GM10248 (cell line): Measurements from ENCODE around the gene PLN.

Experiments used
- CTCF ChIA-PET: fragments of 300-600 bp; sonication (Branson Sonifier 250); formaldehyde crosslinking; extraction: SDS; loops from one replicate; lab custom pipeline; 2021; ENCODE audit warnings: antibody characterized with exemption; lab: Yijun Ruan, JAX
- POLR2A ChIA-PET: fragments of 350-650 bp; sonication (Branson Sonifier 250); formaldehyde crosslinking; extraction: SDS; loops from one replicate; lab custom pipeline; 2020; ENCODE audit warnings: antibody characterized with exemption; lab: Yijun Ruan, JAX
- DNase-seq: peaks from one replicate; pipeline ENCODE4 v3.0.0; 2012; ENCODE audit errors: extremely low spot score
- TF ChIP-seq, protein P1 (sequence below): IDR thresholded peaks from 2 replicates; pipeline ENCODE4 v1.5.1; 2012; ENCODE audit warnings: mild to moderate bottlenecking, low read depth; ENCODE audit errors: extremely low read depth, missing control alignments, control extremely low read depth

The PLN gene

DNA sequence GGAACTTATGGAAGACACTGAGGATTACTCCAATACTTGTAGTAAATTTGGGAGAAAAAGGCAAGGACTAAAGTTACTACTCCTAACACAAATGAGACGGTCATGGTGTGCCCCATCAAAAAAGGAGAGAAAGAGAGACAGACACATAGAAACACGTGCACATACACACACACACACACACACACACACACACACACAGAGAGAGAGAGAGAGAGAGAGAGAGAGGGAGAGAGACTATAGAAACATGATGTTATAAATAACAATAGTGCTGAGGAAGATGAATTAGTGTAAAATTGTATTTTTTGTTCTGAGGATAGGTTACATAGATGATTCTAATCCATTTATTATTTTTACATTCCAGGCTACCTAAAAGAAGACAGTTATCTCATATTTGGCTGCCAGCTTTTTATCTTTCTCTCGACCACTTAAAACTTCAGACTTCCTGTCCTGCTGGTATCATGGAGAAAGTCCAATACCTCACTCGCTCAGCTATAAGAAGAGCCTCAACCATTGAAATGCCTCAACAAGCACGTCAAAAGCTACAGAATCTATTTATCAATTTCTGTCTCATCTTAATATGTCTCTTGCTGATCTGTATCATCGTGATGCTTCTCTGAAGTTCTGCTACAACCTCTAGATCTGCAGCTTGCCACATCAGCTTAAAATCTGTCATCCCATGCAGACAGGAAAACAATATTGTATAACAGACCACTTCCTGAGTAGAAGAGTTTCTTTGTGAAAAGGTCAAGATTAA lies 10.5 kb downstream of the PLN start:
- POLR2A ChIA-PET, result no interaction called here
- no peak for DNase-seq
- TF ChIP-seq, protein P1, sequence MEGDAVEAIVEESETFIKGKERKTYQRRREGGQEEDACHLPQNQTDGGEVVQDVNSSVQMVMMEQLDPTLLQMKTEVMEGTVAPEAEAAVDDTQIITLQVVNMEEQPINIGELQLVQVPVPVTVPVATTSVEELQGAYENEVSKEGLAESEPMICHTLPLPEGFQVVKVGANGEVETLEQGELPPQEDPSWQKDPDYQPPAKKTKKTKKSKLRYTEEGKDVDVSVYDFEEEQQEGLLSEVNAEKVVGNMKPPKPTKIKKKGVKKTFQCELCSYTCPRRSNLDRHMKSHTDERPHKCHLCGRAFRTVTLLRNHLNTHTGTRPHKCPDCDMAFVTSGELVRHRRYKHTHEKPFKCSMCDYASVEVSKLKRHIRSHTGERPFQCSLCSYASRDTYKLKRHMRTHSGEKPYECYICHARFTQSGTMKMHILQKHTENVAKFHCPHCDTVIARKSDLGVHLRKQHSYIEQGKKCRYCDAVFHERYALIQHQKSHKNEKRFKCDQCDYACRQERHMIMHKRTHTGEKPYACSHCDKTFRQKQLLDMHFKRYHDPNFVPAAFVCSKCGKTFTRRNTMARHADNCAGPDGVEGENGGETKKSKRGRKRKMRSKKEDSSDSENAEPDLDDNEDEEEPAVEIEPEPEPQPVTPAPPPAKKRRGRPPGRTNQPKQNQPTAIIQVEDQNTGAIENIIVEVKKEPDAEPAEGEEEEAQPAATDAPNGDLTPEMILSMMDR, result no peak
- CTCF ChIA-PET, result interaction anchor here (1.0 to 1.1 kb wide), 3 partner anchors 9 to 276 kb away, joined by 3 to 5 read pairs (median 3); no protein-coding TSS in a partner anchor

DNA sequence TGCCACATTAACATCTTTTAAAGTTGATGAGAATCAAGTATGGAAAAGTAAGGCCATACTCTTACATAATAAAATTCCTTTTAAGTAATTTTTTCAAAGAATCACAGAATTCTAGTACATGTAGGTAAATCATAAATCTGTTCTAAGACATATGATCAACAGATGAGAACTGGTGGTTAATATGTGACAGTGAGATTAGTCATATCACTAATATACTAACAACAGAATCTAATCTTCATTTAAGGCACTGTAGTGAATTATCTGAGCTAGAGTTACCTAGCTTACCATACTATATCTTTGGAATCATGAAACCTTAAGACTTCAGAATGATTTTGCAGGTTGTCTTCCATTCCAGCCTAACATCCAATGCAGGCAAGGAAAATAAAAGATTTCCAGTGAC lies 11.6 kb downstream of the PLN start:
- POLR2A ChIA-PET, result no interaction called here
- TF ChIP-seq, protein P1, result no peak
- CTCF ChIA-PET, result no interaction called here
- no peak for DNase-seq

DNA sequence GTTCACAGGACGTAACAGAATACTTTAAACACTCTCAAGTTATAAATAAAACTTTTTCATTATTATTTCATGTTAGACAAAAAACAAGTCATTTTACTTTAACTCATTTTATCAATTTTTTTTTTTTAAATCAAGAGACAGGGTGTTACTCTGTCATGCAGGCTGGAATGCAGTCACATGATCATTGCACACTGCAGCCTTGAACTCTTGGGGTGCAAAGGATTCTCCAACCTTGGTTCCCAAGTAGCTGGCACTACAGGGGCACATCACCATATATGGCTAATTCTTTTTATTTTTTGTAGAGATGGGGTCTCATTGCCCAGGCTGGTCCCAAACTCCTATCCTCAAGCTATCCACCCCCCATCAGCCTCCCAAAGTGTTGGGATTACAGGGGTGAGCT lies 14.2 kb downstream of the PLN start:
- ChIA-PET POLR2A (no interaction called here), CTCF (interaction anchor here (1.1 kb wide), 1 partner anchor 588 kb away, joined by 3 read pairs; no protein-coding TSS in a partner anchor)

DNA sequence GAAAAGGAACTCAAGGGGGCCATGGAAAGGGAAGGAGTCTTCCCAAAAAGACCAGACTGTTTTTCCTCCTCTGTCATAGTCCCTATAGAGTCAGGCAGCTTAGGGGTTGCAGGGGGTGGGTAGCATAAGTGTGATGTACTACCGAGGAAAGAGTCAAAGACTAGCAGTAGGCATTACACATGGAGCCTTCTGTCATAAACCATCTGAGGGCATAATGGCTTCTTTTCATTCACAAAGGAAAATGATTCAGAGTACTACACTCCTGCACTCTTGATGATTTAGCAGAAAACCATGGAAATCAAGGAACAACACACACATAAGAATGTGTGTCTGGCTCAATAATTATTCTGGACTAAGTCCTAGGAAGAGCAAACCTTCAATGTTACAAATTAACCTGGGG lies 14.9 kb downstream of the PLN start:
- ChIA-PET CTCF (interaction anchor here (1.1 to 3.3 kb wide), 2 partner anchors 239 to 588 kb away, joined by 3 to 32 read pairs; no protein-coding TSS in a partner anchor), POLR2A (no interaction called here)
- TF ChIP-seq, protein P1, result no peak
- no peak for DNase-seq

More for the DNA sequence above, 14.2 kb downstream of the PLN start:
- TF ChIP-seq, protein P1, result no peak
- no peak for DNase-seq

DNA sequence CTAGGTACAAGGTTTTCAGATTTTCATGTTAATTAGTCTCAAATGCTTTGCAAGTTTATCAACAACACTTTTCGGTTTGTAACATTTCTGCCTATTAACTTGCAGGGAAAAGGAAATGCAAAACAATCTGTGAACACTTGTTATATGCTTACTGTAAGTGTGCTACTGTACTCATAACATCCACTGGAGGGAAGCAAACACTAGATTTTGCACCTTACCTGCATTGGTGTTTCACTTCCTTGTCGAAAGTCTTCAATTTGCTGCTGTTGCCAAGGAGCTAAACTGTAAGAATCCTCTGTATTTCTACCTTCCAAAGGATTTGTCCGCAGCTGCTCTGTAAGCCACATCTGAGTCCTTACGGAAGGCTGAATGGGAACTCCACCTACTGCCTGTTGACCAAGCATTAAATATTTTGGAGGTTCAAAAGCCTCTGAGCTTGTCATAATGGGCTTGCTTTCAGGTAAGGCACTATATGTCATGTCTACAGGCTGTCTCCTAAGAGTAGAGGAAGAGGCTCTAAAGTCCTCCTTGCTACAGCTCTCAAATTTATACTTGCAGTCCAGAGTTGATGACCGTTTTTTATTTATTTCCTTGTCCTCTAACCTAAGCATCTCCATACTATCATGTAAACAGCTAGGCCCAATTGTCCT lies 17.3 kb downstream of the PLN start:
- peak; percentile 65 for DNase-seq
- ChIA-PET POLR2A (no interaction called here), CTCF (interaction anchor here (0.7 to 3.3 kb wide), 60 partner anchors 9 to 589 kb away, joined by 3 to 63 read pairs (median 4); partner anchors contain the start of gene PLN)
- TF ChIP-seq, protein P1, result peak; percentile 75

DNA sequence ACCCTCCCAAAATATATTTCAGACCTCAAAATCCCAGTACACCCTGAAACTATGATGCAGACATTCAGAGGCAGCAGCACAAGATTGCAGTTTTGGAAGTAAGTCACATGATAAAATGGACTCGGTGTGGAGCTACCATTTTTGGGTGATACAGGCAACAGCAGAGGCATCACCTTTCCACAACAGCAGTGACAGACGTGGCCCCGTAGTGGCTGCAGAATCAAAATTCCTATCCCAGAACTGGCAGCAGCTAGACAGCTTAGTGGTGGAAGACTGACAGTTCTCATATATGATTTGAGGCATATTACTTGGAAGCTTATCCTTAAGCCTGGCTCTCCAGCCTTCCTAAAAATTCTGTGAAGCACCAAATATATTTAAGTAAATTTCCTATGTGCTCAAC lies 19.9 kb downstream of the PLN start:
- no peak for DNase-seq
- TF ChIP-seq, protein P1, result no peak
- ChIA-PET POLR2A (no interaction called here), CTCF (interaction anchor here (0.7 to 1.5 kb wide), 2 partner anchors 9 to 14 kb away, joined by 4 to 5 read pairs; no protein-coding TSS in a partner anchor)
